Measurements from ENCODE around the gene CD109.

DNA sequence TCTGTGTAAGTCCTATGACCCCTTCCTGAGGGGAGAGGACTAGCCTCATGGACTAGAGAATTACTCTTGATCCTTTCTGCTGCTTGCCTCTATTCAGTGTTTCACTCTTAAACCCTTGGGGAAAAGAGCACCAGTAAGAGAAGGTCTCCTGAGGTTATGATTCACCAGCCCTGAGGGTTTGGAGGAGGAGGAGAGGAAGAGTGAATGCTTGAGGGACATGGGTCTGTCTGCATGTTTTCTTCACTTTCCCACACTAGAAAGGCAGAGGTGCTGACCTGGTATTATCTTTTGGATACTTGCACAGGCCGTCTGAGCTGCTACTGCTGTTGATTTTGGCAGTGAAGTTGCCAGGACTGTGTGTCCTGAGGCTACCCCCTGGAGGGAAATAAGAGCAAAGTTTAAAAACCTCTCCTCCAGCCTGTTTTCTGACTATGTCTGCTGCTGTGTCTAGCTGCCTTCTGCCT lies 78.3 kb downstream of the CD109 start:
- no peak for TF ChIP-seq MXI1 (conservative IDR thresholded peaks at IDR 0.05; ENCODE audit: poor library complexity, severe bottlenecking)
- TF ChIP-seq REST (IDR thresholded peaks at IDR 0.05; ENCODE audit: borderline replicate concordance) = no peak
- TF ChIP-seq POLR2AphosphoS5 (IDR thresholded peaks at IDR 0.05) = no peak
- no peak for TF ChIP-seq TAF1 (IDR thresholded peaks at IDR 0.05; ENCODE audit: low read depth)
- no peak for TF ChIP-seq SMC3 (conservative IDR thresholded peaks at IDR 0.05; ENCODE audit: poor library complexity)
- TF ChIP-seq EP300 (conservative IDR thresholded peaks at IDR 0.05; ENCODE audit: poor library complexity, severe bottlenecking) = no peak
- no peak for TF ChIP-seq EZH2 (IDR thresholded peaks at IDR 0.05; ENCODE audit: borderline replicate concordance, insufficient read depth, low read length, poor library complexity, severe bottlenecking)
- TF ChIP-seq, protein P1, sequence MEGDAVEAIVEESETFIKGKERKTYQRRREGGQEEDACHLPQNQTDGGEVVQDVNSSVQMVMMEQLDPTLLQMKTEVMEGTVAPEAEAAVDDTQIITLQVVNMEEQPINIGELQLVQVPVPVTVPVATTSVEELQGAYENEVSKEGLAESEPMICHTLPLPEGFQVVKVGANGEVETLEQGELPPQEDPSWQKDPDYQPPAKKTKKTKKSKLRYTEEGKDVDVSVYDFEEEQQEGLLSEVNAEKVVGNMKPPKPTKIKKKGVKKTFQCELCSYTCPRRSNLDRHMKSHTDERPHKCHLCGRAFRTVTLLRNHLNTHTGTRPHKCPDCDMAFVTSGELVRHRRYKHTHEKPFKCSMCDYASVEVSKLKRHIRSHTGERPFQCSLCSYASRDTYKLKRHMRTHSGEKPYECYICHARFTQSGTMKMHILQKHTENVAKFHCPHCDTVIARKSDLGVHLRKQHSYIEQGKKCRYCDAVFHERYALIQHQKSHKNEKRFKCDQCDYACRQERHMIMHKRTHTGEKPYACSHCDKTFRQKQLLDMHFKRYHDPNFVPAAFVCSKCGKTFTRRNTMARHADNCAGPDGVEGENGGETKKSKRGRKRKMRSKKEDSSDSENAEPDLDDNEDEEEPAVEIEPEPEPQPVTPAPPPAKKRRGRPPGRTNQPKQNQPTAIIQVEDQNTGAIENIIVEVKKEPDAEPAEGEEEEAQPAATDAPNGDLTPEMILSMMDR (IDR thresholded peaks at IDR 0.05; ENCODE audit: poor library complexity, severe bottlenecking) = no peak
